BJ (cell line): ENCODE measurements around the gene P2RY8. TPM values are rescaled to one million over a fixed set of nuclear protein-coding genes. Genes with fewer than 3 reads are reported as not detected.

Source experiments
- CTCF ChIA-PET: fragments of 350-600 bp; formaldehyde crosslinking; extraction: SDS; loops from one replicate; lab custom pipeline; 2021; ENCODE audit warnings: antibody characterized with exemption, inconsistent platforms; lab: Yijun Ruan, JAX
- POLR2A ChIA-PET: fragments of 300-600 bp; sonication (Branson Sonifier 250); formaldehyde crosslinking; extraction: SDS; loops from one replicate; lab custom pipeline; 2021; ENCODE audit warnings: antibody characterized with exemption; lab: Charles Lee
- DNase-seq: peaks from one replicate; pipeline ENCODE4 v3.0.0-alpha.2; 2011; ENCODE audit warnings: low read depth
- H3K27me3 ChIP-seq: 2 replicates; pipeline ENCODE4 v1.6.0; 2011; ENCODE audit warnings: low read length; ENCODE audit not compliant: control insufficient read depth, insufficient read depth
- H3K36me3 ChIP-seq: 2 replicates; pipeline ENCODE4 v1.5.1; 2011; ENCODE audit warnings: low read length; ENCODE audit not compliant: control insufficient read depth, insufficient read depth
- H3K4me3 ChIP-seq: 2 replicates; pipeline ENCODE4 v1.5.1; 2011; ENCODE audit warnings: low read depth, mild to moderate bottlenecking, control low read depth, low read length
- CTCF ChIP-seq: IDR thresholded peaks from 2 replicates; pipeline ENCODE4 v1.5.1; 2011; ENCODE audit warnings: low read depth, mild to moderate bottlenecking, control low read depth, inconsistent platforms, low read length, moderate library complexity; ENCODE audit not compliant: insufficient read depth
- polyA plus RNA-seq: library from polyadenylated mRNA; depleted of rRNA; stranded (reverse); fragments of >200 nt; gene quantifications from 2 replicates; pipeline ENCODE4 v1.2.3, GENCODE V29; 2011

P2RY8 gene
- polyA plus RNA-seq, 1 experiment = not detected

GRCh38 chrX:1536712-1537030, 314 bp downstream of the P2RY8 start:
- H3K27me3 ChIP-seq = no peaks in the 10 kb centered on the region
- TF ChIP-seq CTCF = no peak
- H3K36me3 ChIP-seq = no peaks in the 10 kb centered on the region
- no peak overlapping the region for H3K4me3 ChIP-seq
- CTCF ChIA-PET = no interaction called here
- POLR2A ChIA-PET = no interaction called here
- DNase-seq = no peak

DNA sequence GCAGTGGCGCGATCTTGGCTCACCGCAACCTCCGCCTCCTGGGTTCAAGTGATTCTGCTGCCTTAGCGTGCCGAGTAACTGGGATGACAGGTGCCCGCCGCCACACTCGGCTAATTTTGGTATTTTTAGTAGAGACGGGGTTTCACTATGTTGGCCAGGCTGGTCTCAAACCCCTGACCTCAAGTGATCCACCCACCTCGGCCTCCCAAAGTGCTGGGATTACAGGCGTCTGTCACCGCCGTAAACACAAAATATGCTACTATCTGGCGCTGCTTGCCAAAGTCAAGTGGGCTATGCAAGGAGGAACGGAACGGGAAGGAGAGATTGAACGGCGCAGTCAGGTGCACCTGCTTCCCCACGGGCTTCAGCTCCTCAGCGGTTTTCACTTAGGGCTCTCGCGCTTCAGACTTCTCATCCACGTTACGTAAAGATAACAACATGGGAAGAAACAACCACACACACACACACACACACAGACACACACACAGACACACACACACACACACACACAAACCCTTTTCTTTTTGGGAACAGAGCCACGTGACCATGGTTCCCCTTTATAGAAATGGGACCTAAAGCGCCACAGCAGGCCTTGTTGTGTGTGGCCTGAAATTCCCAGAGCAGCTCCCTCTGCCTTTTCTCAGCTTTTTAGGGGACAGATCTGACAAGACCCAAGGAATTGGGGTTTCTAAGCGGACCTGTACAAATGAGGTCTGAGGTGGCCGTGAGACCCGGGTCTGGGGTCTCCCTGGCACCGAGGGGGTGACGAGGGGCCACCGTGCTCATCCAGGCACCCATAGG, 1.5 kb downstream of the P2RY8 start:
- POLR2A ChIA-PET = no interaction called here
- H3K27me3 ChIP-seq = no peaks in the 10 kb centered on the region
- no peak overlapping the region for H3K4me3 ChIP-seq
- CTCF ChIA-PET = no interaction called here
- H3K36me3 ChIP-seq = no peaks in the 10 kb centered on the region
- DNase-seq = no peak
- no peak for TF ChIP-seq CTCF

- POLR2A ChIA-PET = no interaction called here
- TF ChIP-seq CTCF = no peak
These were observed 2.5 kb downstream of the P2RY8 start for GRCh38 chrX:1534301-1535168.

GRCh38 chrX:1533058-1533457, 3.9 kb downstream of the P2RY8 start:
- ChIA-PET CTCF (no interaction called here), POLR2A (no interaction called here)
- Histone ChIP-seq H3K4me3 (no peak overlapping the region), H3K27me3 (no peaks in the 10 kb centered on the region), H3K36me3 (no peaks in the 10 kb centered on the region)
- DNase-seq = no peak
- no peak for TF ChIP-seq CTCF

More at GRCh38 chrX:1534301-1535168, 2.5 kb downstream of the P2RY8 start:
- no peaks in the 10 kb centered on the region for H3K36me3 ChIP-seq
- H3K4me3 ChIP-seq = no peak overlapping the region
- H3K27me3 ChIP-seq = no peaks in the 10 kb centered on the region
- CTCF ChIA-PET = no interaction called here
- no peak for DNase-seq

GRCh38 chrX:1531096-1531890, 5.7 kb downstream of the P2RY8 start:
- DNase-seq = no peak
- ChIA-PET CTCF (no interaction called here), POLR2A (no interaction called here)
- Histone ChIP-seq H3K4me3 (no peak overlapping the region), H3K36me3 (no peaks in the 10 kb centered on the region), H3K27me3 (no peaks in the 10 kb centered on the region)
- no peak for TF ChIP-seq CTCF
